Measurements from ENCODE around the gene IFI27.
"Not testable (repeated sequence)": the region's sequence is repeated elsewhere in the genome, so short reads cannot be mapped to it uniquely, and the experiment has no call there.

Gene IFI27

GRCh38 chr14:94152676-94153075 lies 42.1 kb downstream of the IFI27 start:
- DNase-seq (ENCODE audit: low read depth in 2 of 2), result no peak

DNA sequence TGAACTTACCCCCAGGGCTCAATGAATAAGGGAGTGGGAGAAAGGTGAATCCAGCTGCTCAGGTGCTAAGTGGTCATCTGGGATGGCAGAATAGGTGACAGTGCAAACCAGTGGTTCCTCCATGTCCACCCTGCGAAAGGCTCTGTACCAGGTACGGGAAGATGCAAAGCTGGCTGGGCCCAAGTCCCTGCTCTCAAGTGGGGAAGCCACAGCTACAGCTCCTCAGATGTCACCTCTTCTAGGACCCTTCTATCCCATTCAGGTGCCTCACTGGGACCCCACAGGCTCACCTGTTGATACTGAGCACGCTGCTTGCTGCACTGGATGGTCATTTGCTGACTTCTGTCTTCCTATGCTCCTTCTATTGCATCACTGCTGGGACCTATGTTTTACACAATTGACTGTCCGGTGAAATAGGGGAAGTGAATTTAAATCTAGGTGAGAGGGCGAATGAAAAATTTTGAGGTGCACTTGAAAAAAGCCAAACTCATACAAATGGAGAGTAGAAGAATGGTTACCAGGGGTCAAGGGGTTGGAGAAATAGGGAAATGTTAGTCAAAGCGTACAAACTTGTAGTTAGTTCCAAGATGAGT lies 43.3 kb downstream of the IFI27 start:
- no peak for DNase-seq (ENCODE audit: low read depth in 2 of 2)

DNA sequence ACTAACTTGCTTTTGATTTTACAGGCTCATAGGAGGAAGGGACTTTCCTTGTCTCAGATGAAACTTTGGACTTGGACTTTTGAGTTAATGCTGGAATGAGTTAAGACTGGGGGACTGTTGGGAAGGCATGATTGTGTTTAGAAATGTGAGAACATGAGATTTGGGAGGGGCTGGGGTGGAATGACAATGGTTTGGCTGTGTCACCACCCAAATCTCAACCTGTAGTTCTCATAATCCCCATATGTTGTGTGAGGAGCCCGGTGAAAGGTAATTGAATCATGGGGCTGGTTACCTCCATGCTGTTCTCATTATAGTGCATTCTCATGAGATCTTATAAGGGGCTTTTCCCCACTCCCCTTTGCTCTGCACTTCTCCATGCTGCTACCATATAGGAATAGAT lies 45.6 kb downstream of the IFI27 start:
- not testable (repeated sequence) for DNase-seq (ENCODE audit: low read depth in 2 of 2)

- no peak for DNase-seq (ENCODE audit: low read depth in 2 of 2)
These were observed 46.7 kb downstream of the IFI27 start for GRCh38 chr14:94157197-94157596.

- DNase-seq (ENCODE audit: low read depth in 2 of 2), result no peak
These were observed 47.8 kb downstream of the IFI27 start for GRCh38 chr14:94158239-94158883.

DNA sequence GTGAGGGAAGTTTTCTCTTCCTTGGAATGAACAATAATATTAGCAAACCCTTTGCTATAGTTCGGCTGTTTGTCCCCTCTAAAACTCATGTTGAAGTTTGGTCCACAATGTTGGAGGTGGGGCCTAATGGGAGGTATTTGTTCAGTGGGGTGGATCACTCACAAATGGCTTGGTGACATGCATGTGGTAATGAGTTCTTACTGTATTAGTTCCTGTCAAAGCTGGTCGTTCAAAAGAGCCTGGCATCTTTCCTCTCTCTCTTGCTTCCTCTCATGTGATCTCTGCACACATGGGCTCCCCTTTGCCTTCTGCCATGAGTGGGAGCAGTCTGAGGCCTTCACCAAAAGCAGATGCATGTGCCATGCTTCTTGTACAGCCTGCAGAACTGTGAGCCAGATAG lies 50.5 kb downstream of the IFI27 start:
- DNase-seq (ENCODE audit: low read depth in 2 of 2), result no peak

DNA sequence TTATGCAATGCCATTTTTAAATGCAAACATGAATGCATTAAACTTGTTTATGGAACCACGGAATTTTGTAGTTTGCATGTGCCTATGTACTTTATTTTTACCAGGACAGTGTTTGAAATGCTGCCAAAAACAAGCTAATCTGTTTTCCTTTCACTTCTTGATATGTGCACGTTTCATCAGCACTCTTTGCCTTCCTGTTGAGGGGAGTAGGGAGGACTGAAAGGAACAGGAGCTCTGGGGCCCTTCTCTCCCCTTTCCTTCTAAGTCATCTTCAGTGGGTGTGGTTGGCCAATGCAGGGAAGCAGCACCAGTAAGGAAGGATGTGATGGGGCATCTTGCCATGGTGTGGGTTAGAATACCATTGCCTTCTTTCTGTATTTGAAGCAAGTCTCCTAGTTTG lies 51.4 kb downstream of the IFI27 start:
- no peak for DNase-seq (ENCODE audit: low read depth in 2 of 2)

- no peak for DNase-seq (ENCODE audit: low read depth in 2 of 2)
These were observed 51.9 kb downstream of the IFI27 start for GRCh38 chr14:94162466-94162865.

- no peak for DNase-seq (ENCODE audit: low read depth in 2 of 2)
These were observed 53.3 kb downstream of the IFI27 start for GRCh38 chr14:94163796-94164195.

GRCh38 chr14:94164685-94165431 lies 54.3 kb downstream of the IFI27 start:
- DNase-seq (ENCODE audit: low read depth in 2 of 2), result no peak

- DNase-seq (ENCODE audit: low read depth in 2 of 2), result no peak
These were observed 55.2 kb downstream of the IFI27 start for GRCh38 chr14:94165744-94166143.

Measured in stimulated activated CD8-positive, alpha-beta memory T cell treated with anti-CD3 and anti-CD28 coated beads, Interleukin-7, amount 100 ng/mL, for 4 hours (primary cell).